HG03097 (cell line): ENCODE data around the gene STAB1.

ENCODE experiments used
- ATAC-seq: cut with Tn5 transposase; IDR thresholded peaks from one replicate; pipeline ENCODE4 v1.9.1; 2021; ENCODE audit not compliant: unreplicated experiment, low FRiP score

Gene STAB1, protein sequence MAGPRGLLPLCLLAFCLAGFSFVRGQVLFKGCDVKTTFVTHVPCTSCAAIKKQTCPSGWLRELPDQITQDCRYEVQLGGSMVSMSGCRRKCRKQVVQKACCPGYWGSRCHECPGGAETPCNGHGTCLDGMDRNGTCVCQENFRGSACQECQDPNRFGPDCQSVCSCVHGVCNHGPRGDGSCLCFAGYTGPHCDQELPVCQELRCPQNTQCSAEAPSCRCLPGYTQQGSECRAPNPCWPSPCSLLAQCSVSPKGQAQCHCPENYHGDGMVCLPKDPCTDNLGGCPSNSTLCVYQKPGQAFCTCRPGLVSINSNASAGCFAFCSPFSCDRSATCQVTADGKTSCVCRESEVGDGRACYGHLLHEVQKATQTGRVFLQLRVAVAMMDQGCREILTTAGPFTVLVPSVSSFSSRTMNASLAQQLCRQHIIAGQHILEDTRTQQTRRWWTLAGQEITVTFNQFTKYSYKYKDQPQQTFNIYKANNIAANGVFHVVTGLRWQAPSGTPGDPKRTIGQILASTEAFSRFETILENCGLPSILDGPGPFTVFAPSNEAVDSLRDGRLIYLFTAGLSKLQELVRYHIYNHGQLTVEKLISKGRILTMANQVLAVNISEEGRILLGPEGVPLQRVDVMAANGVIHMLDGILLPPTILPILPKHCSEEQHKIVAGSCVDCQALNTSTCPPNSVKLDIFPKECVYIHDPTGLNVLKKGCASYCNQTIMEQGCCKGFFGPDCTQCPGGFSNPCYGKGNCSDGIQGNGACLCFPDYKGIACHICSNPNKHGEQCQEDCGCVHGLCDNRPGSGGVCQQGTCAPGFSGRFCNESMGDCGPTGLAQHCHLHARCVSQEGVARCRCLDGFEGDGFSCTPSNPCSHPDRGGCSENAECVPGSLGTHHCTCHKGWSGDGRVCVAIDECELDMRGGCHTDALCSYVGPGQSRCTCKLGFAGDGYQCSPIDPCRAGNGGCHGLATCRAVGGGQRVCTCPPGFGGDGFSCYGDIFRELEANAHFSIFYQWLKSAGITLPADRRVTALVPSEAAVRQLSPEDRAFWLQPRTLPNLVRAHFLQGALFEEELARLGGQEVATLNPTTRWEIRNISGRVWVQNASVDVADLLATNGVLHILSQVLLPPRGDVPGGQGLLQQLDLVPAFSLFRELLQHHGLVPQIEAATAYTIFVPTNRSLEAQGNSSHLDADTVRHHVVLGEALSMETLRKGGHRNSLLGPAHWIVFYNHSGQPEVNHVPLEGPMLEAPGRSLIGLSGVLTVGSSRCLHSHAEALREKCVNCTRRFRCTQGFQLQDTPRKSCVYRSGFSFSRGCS (N-terminal part only)

DNA sequence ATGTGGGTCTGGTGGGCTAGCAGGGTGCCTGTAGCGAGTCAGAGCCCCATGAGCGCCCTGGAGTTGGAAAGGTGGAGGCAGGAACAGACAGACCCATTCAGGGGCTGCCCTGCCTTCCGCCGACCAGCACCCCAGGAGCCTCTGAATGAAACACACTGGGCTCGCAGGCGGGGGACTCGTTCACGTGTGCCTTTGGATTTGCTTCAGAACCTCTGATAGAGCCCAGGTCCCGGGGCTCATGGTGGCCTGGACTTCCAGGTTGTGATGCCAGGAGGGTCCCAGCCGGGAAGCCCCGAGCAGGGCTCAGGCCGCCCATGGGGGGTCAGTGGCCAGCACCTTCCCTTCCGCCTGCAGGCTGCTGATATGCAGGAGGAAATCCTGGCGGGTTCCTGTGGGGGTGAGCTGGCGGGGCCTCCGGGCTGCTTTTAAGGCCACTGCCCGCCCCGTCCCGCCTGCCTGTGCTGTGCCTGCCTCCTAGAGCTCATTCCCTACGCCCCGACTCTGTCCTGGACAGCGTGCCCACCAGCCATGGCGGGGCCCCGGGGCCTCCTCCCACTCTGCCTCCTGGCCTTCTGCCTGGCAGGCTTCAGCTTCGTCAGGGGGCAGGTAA lies at the start of gene STAB1:
STAB1 (plus strand) TSS at position 453 of the 610 bp plus-strand sequence; CDS start at position 529, 76 bp downstream.
- ATAC-seq, result no peak

DNA sequence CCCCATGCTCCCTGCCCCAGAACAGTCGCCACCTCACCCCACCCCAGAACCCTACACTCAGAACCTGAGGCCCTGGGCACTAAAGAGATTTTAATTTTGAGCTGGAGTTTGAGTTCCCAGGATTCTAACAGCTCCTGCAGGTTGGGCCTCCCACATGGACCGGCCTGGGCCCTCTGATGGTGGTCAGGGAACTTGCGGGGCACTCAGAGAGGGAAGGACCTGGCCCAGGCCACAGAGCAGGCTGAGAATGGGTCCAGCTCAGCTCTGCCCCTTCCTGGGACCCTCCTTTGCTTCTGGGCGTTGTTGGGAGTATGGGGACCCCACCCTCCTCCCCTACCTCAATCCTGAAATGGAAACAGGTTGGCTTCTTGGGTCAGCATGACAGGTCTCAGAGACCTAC lies 49.1 kb upstream of the STAB1 start:
- no peak for ATAC-seq

GRCh38 chr3:52446631-52447511 lies 48.3 kb upstream of the STAB1 start:
- ATAC-seq, result no peak

DNA sequence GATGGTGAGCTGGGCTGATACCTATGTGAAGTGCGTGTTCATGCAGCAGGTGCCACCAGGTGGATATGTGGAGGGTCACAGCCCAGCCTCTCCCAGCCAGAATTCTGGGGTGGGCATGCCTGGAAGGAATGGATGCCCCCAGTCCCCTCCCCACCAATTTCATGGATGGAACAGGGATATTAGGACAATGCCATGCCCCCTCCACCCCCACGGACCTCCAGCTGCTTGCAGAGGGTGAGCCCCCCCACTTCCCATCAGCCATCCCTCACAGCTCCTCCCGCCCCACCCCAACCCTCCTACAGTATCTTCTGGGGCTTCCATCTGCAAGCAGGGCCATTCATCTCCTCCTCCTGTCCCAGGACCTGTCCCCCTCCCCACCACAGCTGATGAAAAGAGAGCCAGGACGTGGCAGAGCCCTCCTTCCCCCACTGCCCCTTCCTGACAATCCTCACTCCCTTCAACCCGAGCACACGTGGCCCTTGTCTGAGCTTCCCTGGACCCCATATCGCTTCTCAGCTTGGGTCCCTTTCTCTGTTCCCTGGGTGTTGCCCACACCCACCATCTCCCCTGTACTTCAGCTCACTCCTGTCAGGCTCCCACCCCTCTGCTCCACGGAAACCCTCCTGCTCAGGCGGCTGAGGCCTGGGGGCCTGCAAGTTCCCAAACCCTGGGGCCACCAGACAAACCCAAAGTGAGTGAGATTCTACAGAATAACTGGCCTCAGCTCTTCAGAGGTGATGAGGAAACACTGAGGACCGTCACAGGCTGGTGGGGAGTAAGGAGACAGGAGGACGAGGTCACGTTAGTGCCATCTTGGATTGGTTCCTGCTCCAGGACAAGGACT lies 47.4 kb upstream of the STAB1 start:
- ATAC-seq, result no peak

GRCh38 chr3:52450489-52451236 lies 44.5 kb upstream of the STAB1 start:
- ATAC-seq, result no peak

DNA sequence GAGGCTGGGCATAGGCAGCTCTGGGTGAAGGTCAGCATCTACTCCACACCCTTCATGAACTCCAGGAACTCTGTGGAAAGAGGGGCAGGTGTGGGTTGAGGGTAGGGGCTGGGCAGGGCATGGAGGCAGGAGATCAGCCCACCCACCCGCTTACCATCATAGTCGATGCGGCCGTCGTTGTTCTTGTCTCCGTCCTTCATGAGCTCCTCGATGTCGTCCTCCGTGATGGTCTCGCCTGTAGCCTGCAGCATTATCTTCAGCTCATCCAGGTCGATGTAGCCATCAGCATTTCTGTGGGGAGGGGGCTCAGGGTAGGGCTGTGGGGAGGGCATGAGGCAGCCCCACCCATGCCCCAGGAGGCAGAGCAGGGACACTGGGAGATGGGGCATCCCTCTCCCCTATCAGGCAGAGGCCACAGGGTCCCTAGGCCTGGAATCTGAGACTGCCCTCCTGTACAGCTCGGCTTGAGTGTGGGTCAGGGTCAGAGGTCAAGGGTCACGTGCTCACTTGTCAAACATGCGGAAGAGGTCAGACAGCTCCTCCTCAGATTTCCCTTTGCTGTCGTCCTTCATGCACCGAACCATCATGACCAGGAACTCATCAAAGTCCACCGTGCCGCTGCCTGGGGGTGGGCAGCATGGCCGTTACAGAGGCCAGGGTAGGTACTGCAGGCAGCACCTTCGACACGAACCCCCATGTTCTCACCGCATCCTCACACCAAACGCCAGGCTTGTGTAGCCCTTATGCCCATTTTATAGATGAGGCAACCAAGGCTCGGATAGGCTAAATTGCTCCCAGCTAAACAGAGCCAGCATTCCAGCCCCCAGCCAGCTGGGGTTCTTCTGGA lies 43.7 kb upstream of the STAB1 start:
- no peak for ATAC-seq

- ATAC-seq, result no peak
These were observed 43.0 kb upstream of the STAB1 start for GRCh38 chr3:52452126-52452525.

GRCh38 chr3:52452570-52453221 lies 42.4 kb upstream of the STAB1 start:
- ATAC-seq, result no peak

- no peak for ATAC-seq
These were observed 41.5 kb upstream of the STAB1 start, which contains the start of gene TNNC1 for GRCh38 chr3:52453496-52454249. TSS of gene TNNC1 (minus strand) at chr3:52454041. CDS start at chr3:52454015, 26 bp downstream.

DNA sequence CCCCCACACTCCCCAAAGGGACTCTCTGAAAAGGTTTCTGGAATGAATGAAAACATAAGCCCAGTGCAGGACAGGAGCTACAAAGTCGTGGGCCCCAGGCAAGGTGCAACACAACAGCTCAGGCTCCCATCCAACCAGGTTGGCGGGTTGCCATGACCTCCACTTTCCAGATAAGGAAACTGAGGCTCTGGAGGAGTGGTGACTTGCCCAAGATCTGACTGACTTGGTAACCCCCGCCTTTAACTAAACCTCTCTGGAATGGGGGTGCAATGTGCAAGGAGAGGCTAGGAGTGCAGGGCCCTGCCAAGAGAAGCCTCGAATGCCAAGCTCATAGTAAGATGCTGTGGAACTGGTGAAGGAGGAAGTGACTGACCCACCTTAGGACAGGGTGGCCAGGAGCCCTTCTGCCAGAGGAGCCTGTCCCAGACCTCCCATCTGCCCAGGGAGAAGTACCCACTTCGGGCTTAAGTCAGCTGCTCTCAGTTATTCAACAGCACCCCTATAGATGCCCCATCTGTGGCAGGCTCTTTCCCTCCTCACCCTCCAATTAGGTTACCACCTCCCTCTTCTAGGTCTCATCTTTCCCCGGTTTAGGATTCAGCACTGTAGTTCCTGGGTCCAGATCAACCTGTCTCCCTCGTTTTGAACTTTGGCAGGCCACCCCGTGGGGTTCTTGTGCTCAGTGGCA lies 40.7 kb upstream of the STAB1 start:
- no peak for ATAC-seq

GRCh38 chr3:52454938-52455282 lies 40.2 kb upstream of the STAB1 start:
- ATAC-seq, result no peak

- ATAC-seq, result no peak
These were observed 39.6 kb upstream of the STAB1 start, which contains the start of gene NISCH for GRCh38 chr3:52455283-52456168. TSS of gene NISCH (plus strand) at chr3:52455604. CDS start at chr3:52455642, 38 bp downstream.

DNA sequence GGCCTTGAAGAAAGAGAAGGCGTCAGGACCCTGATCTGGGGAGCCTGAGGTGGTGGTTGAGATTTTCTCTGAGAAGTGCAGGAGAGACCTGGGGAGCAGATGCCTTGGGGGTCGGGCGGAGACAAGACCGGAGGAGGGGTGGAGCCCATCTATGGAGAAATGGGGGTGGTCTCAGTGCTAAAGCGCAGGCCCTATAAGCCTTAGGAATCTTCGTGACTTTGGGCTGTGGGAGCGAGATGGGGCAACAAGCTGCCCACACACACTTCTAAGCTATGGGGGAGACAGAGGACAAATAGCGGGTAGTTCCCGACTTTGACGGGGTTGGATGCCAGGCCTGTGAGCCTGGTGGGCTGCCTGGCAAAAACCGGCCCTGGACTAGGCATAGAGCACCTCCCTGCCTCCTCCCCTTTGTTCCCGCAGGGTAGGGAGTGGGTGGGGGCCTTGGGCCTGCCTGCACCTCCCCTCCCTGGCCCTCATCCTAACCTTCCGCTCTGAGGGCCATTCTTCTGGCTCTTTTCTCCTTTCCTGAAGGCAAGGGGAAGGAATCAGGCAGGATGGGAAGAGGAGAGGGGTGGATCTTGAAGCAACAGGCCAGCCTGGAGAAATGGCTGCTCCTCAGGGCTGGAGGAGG lies 38.9 kb upstream of the STAB1 start:
- no peak for ATAC-seq

DNA sequence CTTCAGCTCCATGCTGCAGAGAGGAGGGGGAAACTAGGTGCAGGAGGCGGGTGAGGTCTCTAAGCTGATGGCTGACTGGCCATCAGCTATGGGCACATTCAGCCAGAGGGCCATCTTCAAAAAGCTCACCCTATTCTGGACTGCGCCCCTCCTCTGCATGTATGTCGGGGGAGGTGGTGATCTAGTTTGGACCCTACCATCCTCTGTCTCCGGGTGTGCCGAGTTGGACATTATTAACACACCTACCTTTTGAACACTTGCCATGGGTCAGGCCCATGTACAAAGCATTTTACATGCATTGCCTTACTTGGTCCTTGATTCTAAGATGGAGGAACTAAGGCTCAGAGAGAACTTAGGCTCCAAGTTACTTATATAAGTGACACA lies 38.3 kb upstream of the STAB1 start:
- no peak for ATAC-seq
